Neutrophil (primary cell): Measurements from ENCODE around the gene LRCOL1.

ENCODE experiments used
- H3K27ac ChIP-seq: fragments of 200-600 bp; sonication (generic); 2 replicates; pipeline ENCODE4 v1.5.1; 2016; ENCODE audit warnings: mild to moderate bottlenecking, moderate library complexity
- H3K27me3 ChIP-seq: fragments of 200-600 bp; sonication (generic); 2 replicates; pipeline ENCODE4 v1.6.0; 2016; ENCODE audit warnings: mild to moderate bottlenecking
- H3K36me3 ChIP-seq: fragments of 200-600 bp; sonication (generic); 2 replicates; pipeline ENCODE4 v1.5.1; 2017
- H3K4me1 ChIP-seq, 2 experiments: fragments of 200-600 bp in 1 of 2; sonication (generic) in 1 of 2; 1 replicate in 1 of 2; 2 replicates in 1 of 2; pipeline versions ENCODE4 v1.5.1 to v1.6.1; 2013 to 2016; ENCODE audit warnings: low read depth in 1 of 2, low read length in 1 of 2, mild to moderate bottlenecking in 1 of 2, moderate library complexity in 1 of 2; ENCODE audit not compliant: control insufficient read depth in 1 of 2, insufficient read depth in 1 of 2
- H3K4me3 ChIP-seq, 2 experiments: fragments of 200-600 bp in 1 of 2; sonication (generic) in 1 of 2; 1 replicate in 1 of 2; 2 replicates in 1 of 2; pipeline ENCODE4 v1.5.1; 2013 to 2016; ENCODE audit warnings: low read depth in 1 of 2, low read length in 1 of 2, mild to moderate bottlenecking in 1 of 2, moderate library complexity in 1 of 2
- H3K9me3 ChIP-seq: fragments of 200-600 bp; sonication (generic); 2 replicates; pipeline ENCODE4 v1.5.1; 2016
- TF ChIP-seq, protein P1 (sequence below): fragments of 200-600 bp; sonication (generic); IDR thresholded peaks from 2 replicates; pipeline ENCODE4 v1.5.1; 2016; ENCODE audit warnings: antibody characterized with exemption

LRCOL1 gene

DNA sequence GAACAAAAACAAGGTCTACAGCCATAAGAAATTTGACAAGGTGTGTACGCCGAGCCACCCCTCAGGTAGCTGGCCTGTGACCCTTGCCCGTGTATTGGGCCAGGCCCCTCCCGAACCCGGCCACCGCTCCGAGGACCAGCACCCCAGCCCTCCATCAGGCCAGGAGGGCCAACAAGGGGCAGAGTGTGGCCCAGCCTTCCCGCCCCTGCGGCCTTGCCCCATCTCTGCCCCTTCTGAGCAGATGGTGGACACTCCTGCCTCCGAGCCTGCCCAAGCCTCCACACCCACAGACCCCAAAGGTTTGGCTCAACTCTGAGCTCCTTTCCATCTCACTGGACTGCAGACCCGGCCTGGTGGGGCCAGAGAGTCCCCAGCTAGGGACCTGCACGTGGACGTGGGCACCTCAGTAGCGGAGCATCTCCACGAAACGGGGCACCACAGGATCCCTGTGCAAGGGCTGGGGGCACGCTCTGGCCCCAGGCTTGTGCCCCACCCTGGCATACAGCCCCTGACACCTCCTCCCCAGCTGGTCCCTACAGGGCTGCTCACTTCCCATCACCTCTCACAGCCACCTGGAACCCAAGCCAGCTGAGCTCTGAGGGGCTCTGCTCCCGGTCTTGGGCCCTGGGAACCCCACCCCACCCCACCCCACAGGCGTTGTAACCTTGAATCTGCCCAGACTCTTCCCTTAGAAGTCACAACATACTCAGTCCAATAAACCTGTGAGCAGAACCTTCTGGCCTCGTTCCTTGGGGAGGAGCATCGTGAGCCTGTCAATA is 11.5 kb upstream of the LRCOL1 start:
- H3K27ac ChIP-seq = no peak overlapping the region
- no peaks in the 10 kb centered on the region for H3K4me1 ChIP-seq
- peaks cover 11% of the 10 kb centered on the region for H3K9me3 ChIP-seq
- H3K36me3 ChIP-seq = peaks cover 35% of the 10 kb centered on the region
- TF ChIP-seq, protein P1, sequence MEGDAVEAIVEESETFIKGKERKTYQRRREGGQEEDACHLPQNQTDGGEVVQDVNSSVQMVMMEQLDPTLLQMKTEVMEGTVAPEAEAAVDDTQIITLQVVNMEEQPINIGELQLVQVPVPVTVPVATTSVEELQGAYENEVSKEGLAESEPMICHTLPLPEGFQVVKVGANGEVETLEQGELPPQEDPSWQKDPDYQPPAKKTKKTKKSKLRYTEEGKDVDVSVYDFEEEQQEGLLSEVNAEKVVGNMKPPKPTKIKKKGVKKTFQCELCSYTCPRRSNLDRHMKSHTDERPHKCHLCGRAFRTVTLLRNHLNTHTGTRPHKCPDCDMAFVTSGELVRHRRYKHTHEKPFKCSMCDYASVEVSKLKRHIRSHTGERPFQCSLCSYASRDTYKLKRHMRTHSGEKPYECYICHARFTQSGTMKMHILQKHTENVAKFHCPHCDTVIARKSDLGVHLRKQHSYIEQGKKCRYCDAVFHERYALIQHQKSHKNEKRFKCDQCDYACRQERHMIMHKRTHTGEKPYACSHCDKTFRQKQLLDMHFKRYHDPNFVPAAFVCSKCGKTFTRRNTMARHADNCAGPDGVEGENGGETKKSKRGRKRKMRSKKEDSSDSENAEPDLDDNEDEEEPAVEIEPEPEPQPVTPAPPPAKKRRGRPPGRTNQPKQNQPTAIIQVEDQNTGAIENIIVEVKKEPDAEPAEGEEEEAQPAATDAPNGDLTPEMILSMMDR = no peak
- no peak overlapping the region for H3K4me3 ChIP-seq
- peaks cover 45% of the 10 kb centered on the region for H3K27me3 ChIP-seq

DNA sequence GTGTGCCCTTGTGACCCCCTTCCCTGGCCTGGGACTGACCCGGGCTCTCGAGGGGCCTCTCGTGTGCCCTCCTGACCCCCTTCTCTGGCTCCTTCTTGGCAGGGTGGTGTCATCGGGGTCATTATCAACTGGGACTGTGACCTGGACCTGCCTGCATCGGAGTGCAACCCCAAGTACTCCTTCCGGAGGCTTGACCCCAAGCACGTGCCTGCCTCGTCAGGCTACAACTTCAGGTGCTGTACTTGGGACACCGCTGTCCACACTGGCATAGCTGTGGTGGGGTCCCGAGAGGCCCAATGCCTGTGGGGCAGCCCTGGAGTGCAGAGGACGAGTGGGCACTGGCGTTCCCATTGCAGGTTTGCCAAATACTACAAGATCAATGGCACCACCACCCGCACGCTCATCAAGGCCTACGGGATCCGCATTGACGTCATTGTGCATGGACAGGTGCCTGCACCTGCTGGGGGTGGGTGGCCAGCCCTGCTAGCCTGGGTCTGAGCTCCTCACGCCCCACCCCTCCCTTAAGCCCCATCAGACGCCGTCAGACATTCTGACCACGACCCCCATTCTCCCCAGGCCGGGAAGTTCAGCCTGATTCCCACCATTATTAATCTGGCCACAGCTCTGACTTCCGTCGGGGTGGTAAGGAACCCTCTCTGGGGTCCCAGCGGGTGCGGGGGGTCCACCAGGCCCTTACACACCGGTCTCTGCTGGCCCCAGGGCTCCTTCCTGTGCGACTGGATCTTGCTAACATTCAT is 10.7 kb upstream of the LRCOL1 start:
- Histone ChIP-seq H3K27ac (no peak overlapping the region), H3K36me3 (peaks cover 30% of the 10 kb centered on the region), H3K4me3 (no peak overlapping the region), H3K27me3 (peaks cover 53% of the 10 kb centered on the region), H3K4me1 (no peaks in the 10 kb centered on the region), H3K9me3 (peaks cover 19% of the 10 kb centered on the region)
- TF ChIP-seq, protein P1 = no peak

DNA sequence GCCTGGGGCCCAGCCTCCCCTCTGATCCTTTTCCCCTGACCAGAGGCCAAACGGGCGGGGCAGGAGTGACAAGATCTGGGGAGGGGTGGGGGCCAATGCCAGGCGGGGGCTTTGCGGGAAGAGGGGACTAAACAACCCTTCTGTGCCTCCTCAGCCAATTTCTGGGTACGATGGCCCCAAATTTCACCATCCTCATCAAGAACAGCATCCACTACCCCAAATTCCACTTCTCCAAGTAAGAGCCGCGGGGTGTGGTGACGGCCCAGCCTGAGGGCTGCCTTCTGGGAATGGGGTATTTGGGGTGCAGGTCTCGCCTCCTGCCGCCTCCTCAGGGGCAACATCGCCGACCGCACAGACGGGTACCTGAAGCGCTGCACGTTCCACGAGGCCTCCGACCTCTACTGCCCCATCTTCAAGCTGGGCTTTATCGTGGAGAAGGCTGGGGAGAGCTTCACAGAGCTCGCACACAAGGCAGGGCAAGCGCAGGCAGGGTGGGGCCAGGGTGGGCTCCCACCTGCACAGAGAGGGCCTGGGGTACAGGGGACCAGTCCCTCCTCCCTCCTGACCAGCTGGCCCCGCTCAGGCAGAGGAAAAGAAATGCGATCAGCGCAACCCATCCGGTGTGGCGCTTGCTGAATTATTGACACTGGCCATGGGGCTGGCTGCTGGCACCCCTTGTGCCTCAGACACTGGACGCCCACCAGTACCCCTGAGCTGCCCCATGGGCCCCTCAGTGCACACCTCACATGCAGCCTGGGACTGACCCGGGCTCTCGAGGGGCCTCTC is 9.9 kb upstream of the LRCOL1 start:
- peaks cover 61% of the 10 kb centered on the region for H3K27me3 ChIP-seq
- H3K4me1 ChIP-seq = no peaks in the 10 kb centered on the region
- no peak overlapping the region for H3K4me3 ChIP-seq
- peaks cover 23% of the 10 kb centered on the region for H3K9me3 ChIP-seq
- H3K36me3 ChIP-seq = peaks cover 22% of the 10 kb centered on the region
- no peak overlapping the region for H3K27ac ChIP-seq
- TF ChIP-seq, protein P1 = no peak

GRCh38 chr12:132619386-132620112 is 9.2 kb upstream of the LRCOL1 start:
- Histone ChIP-seq H3K9me3 (peaks cover 23% of the 10 kb centered on the region), H3K4me1 (no peaks in the 10 kb centered on the region), H3K4me3 (no peak overlapping the region), H3K27ac (no peak overlapping the region), H3K27me3 (peaks cover 68% of the 10 kb centered on the region), H3K36me3 (peaks cover 15% of the 10 kb centered on the region)
- TF ChIP-seq, protein P1 = no peak

DNA sequence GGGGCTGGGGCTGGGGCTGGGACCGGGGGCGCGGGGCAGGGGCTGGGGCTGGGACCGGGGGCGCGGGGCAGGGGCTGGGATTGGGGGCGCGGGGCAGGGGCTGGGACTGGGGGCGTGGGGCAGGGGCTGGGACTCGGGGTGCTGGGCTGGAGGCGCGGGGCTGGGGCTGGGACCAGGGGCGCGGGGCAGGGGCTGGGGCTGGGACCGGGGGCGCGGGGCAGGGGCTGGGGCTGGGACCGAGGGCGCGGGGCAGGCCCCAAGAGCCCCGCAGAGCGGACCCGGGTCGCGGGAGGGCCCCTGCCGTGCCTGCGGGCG is 8.6 kb upstream of the LRCOL1 start:
- H3K27me3 ChIP-seq = peaks cover 74% of the 10 kb centered on the region
- TF ChIP-seq, protein P1 = no peak
- no peaks in the 10 kb centered on the region for H3K4me1 ChIP-seq

More for the DNA sequence above, 8.6 kb upstream of the LRCOL1 start:
- Histone ChIP-seq H3K27ac (no peak overlapping the region), H3K4me3 (no peak overlapping the region), H3K36me3 (peaks cover 10% of the 10 kb centered on the region), H3K9me3 (peaks cover 23% of the 10 kb centered on the region)
